K562 (cell line): Measurements from ENCODE around the gene BDNF. TPM values are rescaled to one million over a fixed set of nuclear protein-coding genes. Genes with fewer than 3 reads are reported as not detected.

Experiments
- ATAC-seq: fragments of 200-7000 bp; cut with Tn5 transposase; 3 replicates; pipeline ENCODE4 v1.9.1; 2020; ENCODE audit warnings: moderate library complexity
- BruUV-seq: library from RNA; stranded (reverse); fragments of 400-500 nt; replicated peaks from 2 replicates; lab custom pipeline; 2021; lab: Mats Ljungman, UMichigan
- CTCF ChIA-PET: fragments of 300-600 bp; formaldehyde crosslinking; extraction: SDS; loops from one replicate; lab custom pipeline; 2021; ENCODE audit warnings: low intra/inter-chr PET ratio; lab: Yijun Ruan, JAX
- POLR2A ChIA-PET: fragments of 300-600, 350-650 bp; sonication (Branson Sonifier 250); formaldehyde crosslinking; extraction: SDS; loops from one replicate; lab custom pipeline; 2021; ENCODE audit warnings: antibody characterized with exemption, inconsistent platforms; lab: Yijun Ruan, JAX
- DNase-seq, 4 experiments: peaks; one replicate each; pipeline versions ENCODE4 v3.0.0 to v3.0.0-alpha.2; 2011 to 2018; ENCODE audit warnings: low spot score in 3 of 4, mixed read lengths in 3 of 4; ENCODE audit errors: extremely low read depth in 1 of 4
- FAIRE-seq: peaks from 2 replicates; lab custom pipeline; 2011; peaks lifted over from hg19 to GRCh38; lab: Jason Lieb, UNC
- H2AFZ ChIP-seq: 2 replicates; pipeline ENCODE4 v1.6.0; 2011; ENCODE audit warnings: low read depth, low read length, control low read depth, inconsistent platforms
- H3K27ac ChIP-seq: fragments of 200-600 bp; 3 replicates; pipeline ENCODE4 v1.8.0; 2011; ENCODE audit warnings: low read depth, mild to moderate bottlenecking, control low read depth, inconsistent platforms, low read length, moderate library complexity, mixed read lengths; ENCODE audit errors: extremely low read depth
- H3K27me3 ChIP-seq, 2 experiments: fragments of 300-600 bp in 1 of 2; 2 replicates in 1 of 2; 3 replicates in 1 of 2; pipeline versions ENCODE4 v1.6.0 to v1.8.0; 2011; ENCODE audit warnings: inconsistent platforms in 2 of 2, low read length in 2 of 2, mild to moderate bottlenecking in 1 of 2, mixed read lengths in 1 of 2, moderate library complexity in 1 of 2; ENCODE audit not compliant: control insufficient read depth in 2 of 2, insufficient read depth in 2 of 2
- H3K36me3 ChIP-seq: fragments of 300-600 bp; 3 replicates; pipeline ENCODE4 v1.8.0; 2011; ENCODE audit warnings: mild to moderate bottlenecking, low read length, inconsistent platforms; ENCODE audit not compliant: control insufficient read depth, insufficient read depth
- H3K4me1 ChIP-seq, 2 experiments: fragments of 200-600 bp in 1 of 2; replicated peaks in 1 of 2; 2 replicates in 1 of 2; 3 replicates in 1 of 2; pipeline versions ENCODE4 v1.5.1 to v1.8.0; 2011; ENCODE audit warnings: inconsistent platforms in 2 of 2, low read length in 2 of 2, mild to moderate bottlenecking in 1 of 2, mixed read lengths in 1 of 2, moderate library complexity in 1 of 2; ENCODE audit not compliant: control insufficient read depth in 2 of 2, insufficient read depth in 2 of 2
- H3K4me2 ChIP-seq: 2 replicates; pipeline ENCODE4 v1.6.1; 2011; ENCODE audit warnings: low read length, control low read depth, inconsistent platforms, mixed read lengths; ENCODE audit not compliant: insufficient read depth
- H3K4me3 ChIP-seq: fragments of 200-600 bp; sonication (generic), shearing (Covaris generic); 2 replicates; pipeline ENCODE4 v1.5.1; 2016; ENCODE audit warnings: control low read depth, inconsistent platforms
- H3K79me2 ChIP-seq: fragments of 200-600 bp; 3 replicates; pipeline ENCODE4 v1.8.0; 2011; ENCODE audit warnings: low read length, inconsistent platforms; ENCODE audit not compliant: control insufficient read depth, insufficient read depth
- H3K9ac ChIP-seq, 2 experiments: 2 replicates each; pipeline versions ENCODE4 v1.6.0 to v1.6.1; 2011; ENCODE audit warnings: low read depth in 2 of 2, low read length in 2 of 2, control low read depth in 1 of 2, inconsistent platforms in 1 of 2, mild to moderate bottlenecking in 1 of 2, mixed read lengths in 1 of 2; ENCODE audit not compliant: insufficient read depth in 1 of 2
- H3K9me1 ChIP-seq: one replicate; pipeline ENCODE4 v1.6.0; 2011; ENCODE audit warnings: inconsistent platforms, mild to moderate bottlenecking, low read length, moderate library complexity; ENCODE audit not compliant: control insufficient read depth, insufficient read depth
- H3K9me3 ChIP-seq: replicated peaks from 2 replicates; pipeline ENCODE4 v1.5.1; 2011; ENCODE audit warnings: low read depth, low read length, inconsistent platforms; ENCODE audit not compliant: control insufficient read depth, insufficient read depth
- H4K20me1 ChIP-seq: replicated peaks from 2 replicates; pipeline ENCODE4 v1.6.1; 2011; ENCODE audit warnings: low read length, inconsistent platforms, mixed read lengths; ENCODE audit not compliant: control insufficient read depth, insufficient read depth
- ATF7 ChIP-seq: fragments of 450-650 bp; IDR thresholded peaks from 2 replicates; pipeline ENCODE4 v1.7.1; 2014; ENCODE audit warnings: mild to moderate bottlenecking, moderate library complexity
- CBX1 ChIP-seq: sonication (generic); IDR thresholded peaks from 2 replicates; pipeline ENCODE4 v1.6.1; 2016; ENCODE audit warnings: antibody characterized with exemption, low read depth, mild to moderate bottlenecking
- CBX2 ChIP-seq: fragments of 200-600 bp; sonication (generic); IDR thresholded peaks from one replicate; pipeline ENCODE4 v1.6.1; 2012; ENCODE audit warnings: mild to moderate bottlenecking, low read length, inconsistent platforms; ENCODE audit not compliant: insufficient read depth, poor library complexity, severe bottlenecking
- CTBP1 ChIP-seq: fragments of 450-650 bp; IDR thresholded peaks from 2 replicates; pipeline ENCODE4 v1.6.1; 2016; ENCODE audit warnings: borderline replicate concordance
- DMBX1 ChIP-seq: fragments of 250-450 bp; sonication (Bioruptor Pico); IDR thresholded peaks from 2 replicates; pipeline ENCODE4 v1.8.0; 2022; ENCODE audit warnings: inconsistent platforms, mild to moderate bottlenecking, moderate library complexity, borderline replicate concordance
- GTF2A2 ChIP-seq: IDR thresholded peaks from 2 replicates; pipeline ENCODE4 v1.6.1; 2016; ENCODE audit warnings: mild to moderate bottlenecking, missing genetic modification characterization, missing compliant biosample characterization
- HMG20A ChIP-seq: fragments of 450-650 bp; formaldehyde crosslinking; conservative IDR thresholded peaks from 2 replicates; pipeline ENCODE4 v1.4.0; 2020; ENCODE audit warnings: mild to moderate bottlenecking, mixed read lengths
- LEF1 ChIP-seq: fragments of 450-650 bp; IDR thresholded peaks from 2 replicates; pipeline ENCODE4 v1.6.1; 2016; ENCODE audit warnings: mild to moderate bottlenecking
- SMAD2 ChIP-seq: fragments of 150-350 bp; IDR thresholded peaks from 2 replicates; pipeline ENCODE4 v1.6.1; 2014; ENCODE audit warnings: low read depth, mild to moderate bottlenecking, low read length
- ZNF717 ChIP-seq: fragments of 250-450 bp; sonication (Bioruptor Pico); IDR thresholded peaks from 2 replicates; pipeline ENCODE4 v1.5.0; 2021
- ZNF766 ChIP-seq: fragments of 200-800 bp; sonication (Bioruptor generic); conservative IDR thresholded peaks from 2 replicates; pipeline ENCODE4 v1.6.1; 2016; ENCODE audit warnings: missing genetic modification characterization, missing compliant biosample characterization
- WGBS: fragments of 100-300 bp; shearing (Covaris generic); methylation state at CpG from one replicate; pipeline ENCODE4 v1.1.6; 2016; ENCODE audit warnings: low coverage, mixed read lengths; ENCODE audit not compliant: insufficient coverage; ENCODE audit errors: missing lambda C conversion rate; 5-methylcytosine and 5-hydroxymethylcytosine counted together
- in situ Hi-C: fragments of 300-500 bp; cut with MboI; formaldehyde crosslinking; loops from 4 replicates; pipeline ENCODE4 v1.15.0; 2018; ENCODE audit warnings: inconsistent platforms, mixed read lengths
- intact Hi-C: fragments of 100-400 bp; cut with micrococcal nuclease; formaldehyde crosslinking; loops from 2 replicates; pipeline ENCODE4 v1.14.2; 2022
- polyA plus RNA-seq, 8 experiments: library from polyadenylated mRNA; depleted of rRNA in 4 of 8; stranded (reverse) in 5 of 8; unstranded in 3 of 8; fragments of >200 nt; fragmentation: Nextera tagmentation in 2 of 8; fragmentation: Illumina TruSeq in 1 of 8; extraction: Ambion mirVana in 2 of 8; extraction: Trizol in 1 of 8; gene quantifications; 2 replicates each; pipeline versions ENCODE4 v1.2.1 to v1.2.3, GENCODE V29; 2011 to 2014; ENCODE audit warnings: inconsistent platforms in 1 of 8, missing spikeins in 1 of 8
- total RNA-seq, 7 experiments: library from RNA; depleted of rRNA in 6 of 7; stranded (reverse); fragments of >200 nt in 6 of 7; fragmentation: Illumina TruSeq in 2 of 7; extraction: Trizol in 2 of 7; gene quantifications; 2 replicates each; pipeline versions ENCODE4 v1.2.1 to v1.2.3, GENCODE V29; 2011 to 2021; ENCODE audit warnings: low replicate concordance in 1 of 7
- TF ChIP-seq, protein P1 (sequence below), 3 experiments: fragments of 200-800 bp in 1 of 3; fragments of 250-450 bp in 1 of 3; fragments of 450-650 bp in 1 of 3; sonication (Bioruptor Pico) in 1 of 3; sonication (Bioruptor generic) in 1 of 3; formaldehyde crosslinking in 1 of 3; IDR thresholded peaks; 2 replicates each; pipeline versions ENCODE4 v1.6.1 to v1.8.0; 2016 to 2022; ENCODE audit warnings: mild to moderate bottlenecking in 2 of 3, missing genetic modification characterization in 2 of 3, missing compliant biosample characterization in 1 of 3, moderate library complexity in 1 of 3

Gene BDNF
- total and polyA plus RNA-seq, 9 of the 15 experiments (the other 6 are each of a cell fraction or from before 2014, with no cell fraction given), result 0.04 TPM; not detected in 8

DNA sequence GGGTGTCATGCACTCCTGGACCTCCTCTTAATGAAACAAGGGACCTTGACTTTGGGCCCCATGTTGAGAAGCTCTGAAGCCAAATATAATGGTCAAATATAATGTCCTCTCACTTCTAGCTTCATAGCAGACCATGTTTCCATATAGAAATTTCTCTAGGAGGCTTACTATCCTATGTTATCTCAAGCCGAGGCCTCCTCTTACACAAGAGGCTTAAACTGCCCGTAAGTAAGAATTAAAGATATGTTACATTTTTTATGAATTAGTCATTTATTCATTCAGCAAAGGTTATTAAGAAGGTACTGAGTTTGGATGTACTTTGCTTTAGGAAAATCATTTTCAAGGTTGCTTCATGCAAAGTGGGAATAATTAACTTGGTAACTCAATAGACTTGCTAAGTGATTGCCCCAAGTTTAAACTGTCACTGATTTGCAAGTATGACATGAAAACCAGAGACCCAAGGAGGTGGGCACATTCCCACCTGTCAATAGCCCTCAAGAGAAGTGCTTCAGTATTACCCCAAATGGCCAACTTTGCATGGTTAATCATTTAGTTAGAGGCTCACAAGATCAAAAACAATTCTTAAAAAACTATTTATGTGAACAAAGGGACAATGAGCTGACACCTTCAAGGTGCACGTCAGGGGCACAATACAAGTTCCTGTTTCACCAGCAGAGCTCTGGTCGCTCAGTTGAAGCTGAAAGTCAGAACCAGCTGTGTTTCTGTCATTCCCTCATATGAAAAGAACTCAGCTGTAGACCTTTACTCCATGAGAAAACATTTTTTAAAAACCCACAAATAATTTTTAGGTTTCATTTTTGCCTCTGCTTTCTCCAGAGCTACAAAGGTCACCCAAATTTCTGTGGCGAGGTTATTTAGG, 20.9 kb downstream of the BDNF start:
- Histone ChIP-seq H2AFZ (no peak overlapping the region), H3K4me2 (no peak overlapping the region), H4K20me1 (no peaks in the 10 kb centered on the region), H3K27me3 (no peaks in the 10 kb centered on the region), H3K9me3 (no peaks in the 10 kb centered on the region), H3K36me3 (no peaks in the 10 kb centered on the region), H3K79me2 (no peaks in the 10 kb centered on the region), H3K27ac (no peak overlapping the region), H3K9me1 (no peaks in the 10 kb centered on the region), H3K4me3 (no peak overlapping the region), H3K9ac (no peak overlapping the region), H3K4me1 (no peaks in the 10 kb centered on the region)
- ChIA-PET POLR2A (interaction anchor here (1.0 kb wide), 1 partner anchor 13 kb away, joined by 5 read pairs; no protein-coding TSS in a partner anchor), CTCF (no interaction called here)
- no peak for TF ChIP-seq ZNF717
- TF ChIP-seq CTBP1, result no peak
- TF ChIP-seq ATF7, result no peak
- TF ChIP-seq, protein P1, sequence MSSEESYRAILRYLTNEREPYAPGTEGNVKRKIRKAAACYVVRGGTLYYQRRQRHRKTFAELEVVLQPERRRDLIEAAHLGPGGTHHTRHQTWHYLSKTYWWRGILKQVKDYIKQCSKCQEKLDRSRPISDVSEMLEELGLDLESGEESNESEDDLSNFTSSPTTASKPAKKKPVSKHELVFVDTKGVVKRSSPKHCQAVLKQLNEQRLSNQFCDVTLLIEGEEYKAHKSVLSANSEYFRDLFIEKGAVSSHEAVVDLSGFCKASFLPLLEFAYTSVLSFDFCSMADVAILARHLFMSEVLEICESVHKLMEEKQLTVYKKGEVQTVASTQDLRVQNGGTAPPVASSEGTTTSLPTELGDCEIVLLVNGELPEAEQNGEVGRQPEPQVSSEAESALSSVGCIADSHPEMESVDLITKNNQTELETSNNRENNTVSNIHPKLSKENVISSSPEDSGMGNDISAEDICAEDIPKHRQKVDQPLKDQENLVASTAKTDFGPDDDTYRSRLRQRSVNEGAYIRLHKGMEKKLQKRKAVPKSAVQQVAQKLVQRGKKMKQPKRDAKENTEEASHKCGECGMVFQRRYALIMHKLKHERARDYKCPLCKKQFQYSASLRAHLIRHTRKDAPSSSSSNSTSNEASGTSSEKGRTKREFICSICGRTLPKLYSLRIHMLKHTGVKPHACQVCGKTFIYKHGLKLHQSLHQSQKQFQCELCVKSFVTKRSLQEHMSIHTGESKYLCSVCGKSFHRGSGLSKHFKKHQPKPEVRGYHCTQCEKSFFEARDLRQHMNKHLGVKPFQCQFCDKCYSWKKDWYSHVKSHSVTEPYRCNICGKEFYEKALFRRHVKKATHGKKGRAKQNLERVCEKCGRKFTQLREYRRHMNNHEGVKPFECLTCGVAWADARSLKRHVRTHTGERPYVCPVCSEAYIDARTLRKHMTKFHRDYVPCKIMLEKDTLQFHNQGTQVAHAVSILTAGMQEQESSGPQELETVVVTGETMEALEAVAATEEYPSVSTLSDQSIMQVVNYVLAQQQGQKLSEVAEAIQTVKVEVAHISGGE (CRISPR knock-in tag; IDR thresholded peaks at IDR 0.05), result no peak
- no peak for TF ChIP-seq CBX1
- no peak for TF ChIP-seq CBX2
- TF ChIP-seq GTF2A2, result no peak
- TF ChIP-seq LEF1, result no peak
- TF ChIP-seq SMAD2, result no peak
- no peak for TF ChIP-seq ZNF766 (CRISPR knock-in tag)
- no peak for TF ChIP-seq HMG20A (CRISPR knock-in tag)
- no peak for TF ChIP-seq DMBX1
- DNase-seq, result no peak
- intact Hi-C loops, result no loop called here
- FAIRE-seq, result no peak
- no TSS peak for BruUV-seq
- ATAC-seq, result no peak
- in situ Hi-C loops, result no loop called here
- 1% methylated on average over 5 of the region's 5 CpGs for WGBS
